NCI-H774 (cell line): ENCODE results near the gene ST7L.
"Not testable (repeated sequence)": the region's sequence is repeated elsewhere in the genome, so short reads cannot be mapped to it uniquely, and the experiment has no call there.

Source experiments
- DNase-seq: peaks from one replicate; lab custom pipeline; 2025; lab: John Stamatoyannopoulos, UW

Gene ST7L

DNA sequence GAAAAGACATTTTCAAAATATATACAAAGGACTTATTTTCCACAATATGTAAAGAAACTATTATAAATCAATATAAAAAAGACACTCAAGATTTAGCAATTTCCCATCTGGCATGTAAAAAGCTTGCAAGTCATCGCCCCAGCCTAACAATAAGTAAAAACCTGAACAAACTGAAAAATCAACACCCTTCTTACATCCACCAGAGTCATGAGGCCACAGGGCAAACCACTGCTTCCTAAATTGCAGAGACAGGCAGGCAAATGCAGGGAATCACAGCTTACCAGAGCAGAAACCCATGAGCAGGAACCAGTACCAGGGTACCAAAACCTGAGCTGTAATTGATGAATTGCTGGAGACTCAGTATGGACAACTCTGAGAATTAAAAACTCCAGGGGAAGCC lies 126.9 kb downstream of the ST7L start:
- no peak for DNase-seq

GRCh38 chr1:112488141-112488540 lies 130.8 kb downstream of the ST7L start:
- no peak for DNase-seq

GRCh38 chr1:112487686-112488085 lies 131.3 kb downstream of the ST7L start:
- not testable (repeated sequence) for DNase-seq

DNA sequence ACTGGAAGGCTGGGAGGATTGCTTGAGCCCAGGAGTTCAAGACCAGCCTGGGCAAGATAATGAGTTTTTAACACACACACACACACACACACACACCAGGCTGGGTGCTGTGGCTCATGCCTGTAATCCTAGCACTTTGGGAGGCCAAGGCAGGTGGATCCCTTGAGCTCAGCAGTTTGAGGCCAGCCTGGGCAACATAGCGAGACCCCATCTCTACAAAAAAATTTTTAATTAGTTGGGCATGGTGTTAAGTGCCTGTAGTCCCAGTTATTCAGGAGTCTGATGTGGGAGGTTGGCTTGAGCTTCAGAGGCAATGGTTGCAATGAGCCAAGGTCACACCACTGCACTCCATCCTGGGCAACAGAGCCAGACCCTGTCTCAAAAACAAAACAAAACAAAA lies 132.9 kb downstream of the ST7L start:
- DNase-seq, result not testable (repeated sequence)

- DNase-seq, result no peak
Measured at GRCh38 chr1:112478314-112478713, 140.6 kb downstream of the ST7L start.

DNA sequence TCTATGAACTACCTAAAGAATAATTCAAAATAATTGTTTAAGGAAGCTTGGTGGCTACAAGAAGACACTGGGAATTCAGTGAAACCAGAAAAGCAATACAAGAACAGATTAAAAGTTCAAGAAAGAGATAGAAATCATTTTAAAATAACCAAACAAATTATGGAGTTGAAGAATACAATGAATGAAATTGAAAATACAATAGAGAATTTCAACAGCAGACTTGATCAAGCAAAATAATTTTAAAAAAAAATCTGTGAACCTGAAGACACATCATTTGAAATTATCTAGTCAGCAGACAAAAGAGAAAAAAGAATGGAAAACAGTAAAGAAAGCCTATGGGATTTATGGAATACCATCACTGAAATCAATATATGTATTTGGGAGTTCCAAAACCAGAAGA lies 141.4 kb downstream of the ST7L start:
- no peak for DNase-seq
